RCC 7860 (cell line): ENCODE data around the gene TMEM26.

Source experiments
- DNase-seq: peaks from one replicate; pipeline ENCODE4 v3.0.0-alpha.2; 2015; ENCODE audit warnings: low spot score
- FAIRE-seq: peaks from 2 replicates; lab custom pipeline; 2012; peaks lifted over from hg19 to GRCh38; lab: Jason Lieb, UNC

TMEM26 gene

DNA sequence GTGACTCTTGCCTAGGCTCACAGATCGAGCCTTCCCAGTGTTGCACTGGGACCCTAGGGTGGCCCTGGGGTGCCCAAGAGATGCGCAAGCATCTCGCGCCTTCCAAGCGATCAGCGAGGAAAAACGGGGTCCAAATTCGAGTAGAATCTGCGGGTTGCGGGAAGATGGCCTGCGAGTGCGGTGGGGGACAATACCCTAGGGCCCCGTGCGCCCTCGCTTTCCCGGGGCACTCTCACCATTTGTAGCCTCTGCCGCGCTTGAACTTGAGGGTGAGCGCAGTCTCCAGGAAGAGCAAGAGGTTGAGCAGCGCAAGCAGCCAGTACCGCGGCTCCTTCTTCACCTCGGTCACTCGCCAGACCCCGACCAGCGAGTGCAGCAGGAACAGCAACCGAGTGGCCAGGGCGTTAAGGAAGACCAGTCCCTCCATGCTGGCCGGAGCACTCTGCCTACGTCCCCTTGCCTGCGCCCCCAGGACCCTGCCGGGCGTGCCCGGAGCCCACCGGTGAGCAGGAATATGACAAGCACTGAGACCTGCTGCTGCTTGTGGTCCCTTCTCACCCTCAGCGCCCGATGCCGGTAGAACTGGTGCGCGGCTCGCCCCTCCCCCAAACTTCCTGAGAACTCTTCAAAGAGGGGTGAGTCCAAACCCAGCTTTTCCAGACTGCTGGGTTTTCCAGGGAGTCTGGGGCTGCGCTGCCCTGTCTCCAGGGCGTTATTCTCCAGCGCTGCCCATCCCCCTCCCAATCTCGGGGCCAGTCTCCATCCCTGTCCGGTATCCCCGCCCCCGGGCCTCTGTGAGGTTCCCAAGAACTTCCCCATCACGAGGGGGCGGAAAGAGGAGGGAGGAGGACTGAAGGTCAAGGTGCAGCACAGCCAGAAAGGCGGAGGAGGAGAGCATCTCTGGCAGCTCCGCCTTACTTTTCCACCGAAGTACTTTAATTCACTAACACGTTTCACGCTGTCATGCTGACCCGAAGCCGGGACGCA, at the start of gene TMEM26:
TSS of gene TMEM26 (minus strand) at position 727 of the 987 bp plus-strand sequence. CDS start at position 427, 300 bp downstream.
- no peak for FAIRE-seq
- DNase-seq: no peak

GRCh38 chr10:61500460-61500859, 47.3 kb upstream of the TMEM26 start:
- no peak for DNase-seq
- FAIRE-seq: no peak

- no peak for DNase-seq
- no peak for FAIRE-seq
Observed at GRCh38 chr10:61492364-61492995, 39.3 kb upstream of the TMEM26 start.

- FAIRE-seq (no peak), DNase-seq (no peak)
Observed at GRCh38 chr10:61487506-61487905, 34.3 kb upstream of the TMEM26 start.

DNA sequence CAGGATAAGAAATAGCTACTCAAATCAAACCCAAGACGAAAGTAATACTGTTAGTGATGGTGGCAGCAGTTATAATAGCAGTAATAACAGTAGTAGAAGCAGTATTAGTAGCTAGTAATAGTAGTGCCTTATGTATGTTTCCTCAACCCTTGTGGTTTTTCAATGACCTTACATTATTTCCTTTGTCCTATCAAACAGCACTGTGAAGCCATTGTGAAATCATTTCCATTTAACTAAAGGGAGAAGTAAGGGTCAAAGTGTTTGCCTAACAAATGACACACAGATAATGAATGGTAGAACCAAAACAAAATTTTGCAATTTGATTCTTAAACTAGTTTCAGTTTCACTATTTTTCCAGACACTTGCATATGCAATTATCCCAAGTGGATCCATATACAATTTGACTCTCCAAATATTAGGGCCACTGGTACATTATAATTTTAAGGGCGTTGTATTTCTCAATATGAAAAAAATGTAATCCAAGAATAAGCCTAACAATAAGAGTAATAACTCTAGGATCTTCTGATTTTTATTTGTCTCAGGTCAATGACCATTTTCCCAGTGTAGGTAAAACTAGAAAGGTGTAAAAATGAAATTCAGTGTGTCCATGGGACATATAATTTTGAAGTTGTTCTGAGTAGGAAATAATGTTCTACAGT, 33.7 kb upstream of the TMEM26 start:
- FAIRE-seq: no peak
- no peak for DNase-seq

DNA sequence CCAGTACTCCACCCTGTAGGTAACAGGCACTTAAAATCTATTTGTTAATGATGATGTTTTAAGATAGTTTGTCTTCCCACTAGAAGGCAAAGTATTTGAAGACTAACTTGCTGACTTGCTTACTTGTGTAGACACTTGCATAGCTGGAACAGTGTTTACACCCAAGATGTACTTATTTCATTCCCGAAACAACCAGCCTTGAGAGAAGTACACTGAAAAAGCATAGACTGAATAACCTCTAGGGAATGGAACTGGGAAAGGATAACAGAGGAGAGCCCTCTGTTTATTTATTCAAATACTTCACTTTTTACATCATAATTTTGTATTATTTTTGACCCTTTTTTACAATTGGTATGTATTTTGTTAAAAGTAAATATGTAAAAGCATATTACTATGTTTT, 33.1 kb upstream of the TMEM26 start:
- FAIRE-seq: no peak
- DNase-seq: no peak

DNA sequence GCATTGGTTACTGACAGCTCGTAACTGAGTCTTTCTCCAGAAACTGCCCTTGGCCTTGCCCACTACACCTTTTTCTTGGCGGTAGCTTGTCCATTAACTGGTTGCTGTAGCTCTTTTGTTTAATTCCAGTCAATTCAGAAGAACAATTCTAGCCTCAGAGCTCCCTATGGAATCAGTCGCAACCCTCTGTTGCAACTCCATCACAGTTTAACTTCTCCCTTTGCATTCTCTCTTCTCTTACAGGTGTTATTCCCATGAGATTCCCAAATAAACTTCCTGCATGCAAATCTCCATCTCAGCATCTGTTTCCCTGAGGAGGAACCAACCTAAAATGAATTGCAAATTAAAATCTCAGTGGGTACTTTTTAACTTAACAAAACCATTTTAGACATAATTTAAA, 28.4 kb upstream of the TMEM26 start:
- DNase-seq (no peak), FAIRE-seq (no peak)

- no peak for FAIRE-seq
- DNase-seq: no peak
Observed at GRCh38 chr10:61480208-61480607, 27.0 kb upstream of the TMEM26 start.

DNA sequence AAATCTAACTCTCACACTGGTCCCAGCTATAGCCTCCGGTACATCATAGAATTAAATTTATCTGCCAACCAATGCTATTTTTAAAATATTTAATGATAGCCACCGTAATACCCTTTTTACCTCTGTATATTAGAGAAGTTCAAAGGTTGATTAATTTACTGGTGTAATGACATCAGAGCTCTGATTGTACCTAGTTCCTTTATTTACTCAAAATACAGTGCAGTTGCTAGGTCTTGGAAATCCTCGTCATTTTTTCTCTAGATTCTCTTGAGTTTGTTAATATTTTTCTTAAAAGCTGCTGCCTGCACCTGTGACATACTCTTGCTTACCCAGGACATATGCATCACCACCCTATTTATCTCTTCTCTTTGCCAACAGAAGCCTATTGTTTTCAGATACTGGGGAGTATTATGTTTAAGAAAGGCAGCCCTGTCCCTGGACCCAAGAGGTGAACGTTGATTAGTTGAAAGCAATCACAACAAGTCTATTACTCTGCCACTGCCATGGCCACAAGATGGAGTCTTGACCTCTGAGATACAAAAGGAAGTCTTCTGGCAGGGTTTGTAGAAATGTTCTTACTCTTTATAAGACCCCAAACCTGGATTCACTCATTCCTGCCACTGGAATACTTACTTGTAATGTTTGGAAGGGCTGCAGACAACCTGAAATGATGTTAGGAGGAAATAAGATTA, 25.6 kb upstream of the TMEM26 start:
- no peak for FAIRE-seq

GRCh38 chr10:61477451-61477850, 24.3 kb upstream of the TMEM26 start:
- FAIRE-seq (no peak), DNase-seq (no peak)

More for the DNA sequence above, 25.6 kb upstream of the TMEM26 start:
- no peak for DNase-seq

- no peak for DNase-seq
Observed at GRCh38 chr10:61476529-61476928, 23.3 kb upstream of the TMEM26 start.

DNA sequence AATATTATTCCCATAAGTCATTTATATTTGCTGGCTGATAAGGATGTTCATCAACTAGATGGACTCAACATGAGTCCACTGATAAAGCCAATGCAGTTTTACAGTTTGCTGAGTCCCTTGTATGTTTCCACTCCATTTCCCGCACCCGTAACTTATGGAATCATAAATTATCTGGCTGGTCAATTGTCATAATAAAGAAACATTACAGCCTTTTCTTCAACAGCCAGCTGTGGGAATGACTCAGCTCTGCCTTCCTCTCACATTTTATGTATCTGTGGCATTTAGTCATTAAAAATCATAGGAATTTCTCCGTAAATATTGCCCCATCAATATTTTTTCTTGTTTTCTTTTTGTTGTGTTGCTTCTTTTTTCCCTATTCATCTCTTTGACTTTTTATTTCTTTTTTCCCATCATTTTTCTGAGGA, 22.3 kb upstream of the TMEM26 start:
- no peak for FAIRE-seq
- no peak for DNase-seq

More at GRCh38 chr10:61476529-61476928, 23.3 kb upstream of the TMEM26 start:
- FAIRE-seq: no peak

DNA sequence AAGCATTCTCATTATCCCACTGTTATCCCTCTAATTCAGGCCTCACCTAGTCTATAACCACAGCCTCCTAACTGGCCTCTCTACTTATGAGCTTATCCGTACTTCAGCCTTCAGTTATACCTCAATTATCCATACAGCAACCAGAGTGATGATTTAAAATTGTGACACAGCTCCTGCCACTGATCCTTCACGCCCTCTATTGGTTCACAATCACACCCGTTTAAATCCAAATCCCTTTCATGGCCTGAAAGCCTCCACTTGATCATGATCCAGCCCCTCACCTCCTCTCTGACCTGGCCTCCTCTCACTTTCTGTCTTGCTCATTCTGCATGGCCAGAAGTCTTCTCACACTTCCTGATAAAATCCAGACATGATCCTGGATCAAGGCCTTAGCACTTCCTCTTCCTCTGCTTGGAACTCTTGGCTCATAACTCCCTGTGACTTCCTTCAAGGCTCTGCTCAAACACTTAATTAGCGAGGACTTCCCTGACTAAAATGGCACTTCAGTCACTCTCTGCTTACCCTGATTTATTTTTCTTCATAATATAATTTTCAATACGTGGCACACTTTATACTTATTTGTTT, 19.0 kb upstream of the TMEM26 start:
- no peak for DNase-seq
- FAIRE-seq: no peak

- no peak for DNase-seq
- no peak for FAIRE-seq
Observed at GRCh38 chr10:61471491-61471890, 18.3 kb upstream of the TMEM26 start.

DNA sequence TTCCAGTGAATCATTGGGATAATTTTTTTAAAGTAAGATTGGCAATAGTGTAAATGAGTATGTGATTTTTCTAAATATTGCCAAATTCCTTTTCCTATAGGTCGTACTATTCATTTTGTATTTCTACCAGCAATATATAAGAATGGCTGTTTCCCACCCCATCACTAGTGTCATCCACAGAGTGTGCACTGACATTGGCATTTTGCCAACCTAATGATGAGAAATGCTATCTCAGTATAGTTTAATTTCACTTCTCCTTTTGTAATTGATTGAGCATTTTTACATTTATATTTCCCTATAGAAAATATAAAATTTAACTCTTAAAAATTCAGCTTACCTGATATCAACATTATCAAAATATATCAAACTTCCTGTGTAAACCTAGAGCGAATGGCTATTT, 17.6 kb upstream of the TMEM26 start:
- FAIRE-seq: no peak
- no peak for DNase-seq

DNA sequence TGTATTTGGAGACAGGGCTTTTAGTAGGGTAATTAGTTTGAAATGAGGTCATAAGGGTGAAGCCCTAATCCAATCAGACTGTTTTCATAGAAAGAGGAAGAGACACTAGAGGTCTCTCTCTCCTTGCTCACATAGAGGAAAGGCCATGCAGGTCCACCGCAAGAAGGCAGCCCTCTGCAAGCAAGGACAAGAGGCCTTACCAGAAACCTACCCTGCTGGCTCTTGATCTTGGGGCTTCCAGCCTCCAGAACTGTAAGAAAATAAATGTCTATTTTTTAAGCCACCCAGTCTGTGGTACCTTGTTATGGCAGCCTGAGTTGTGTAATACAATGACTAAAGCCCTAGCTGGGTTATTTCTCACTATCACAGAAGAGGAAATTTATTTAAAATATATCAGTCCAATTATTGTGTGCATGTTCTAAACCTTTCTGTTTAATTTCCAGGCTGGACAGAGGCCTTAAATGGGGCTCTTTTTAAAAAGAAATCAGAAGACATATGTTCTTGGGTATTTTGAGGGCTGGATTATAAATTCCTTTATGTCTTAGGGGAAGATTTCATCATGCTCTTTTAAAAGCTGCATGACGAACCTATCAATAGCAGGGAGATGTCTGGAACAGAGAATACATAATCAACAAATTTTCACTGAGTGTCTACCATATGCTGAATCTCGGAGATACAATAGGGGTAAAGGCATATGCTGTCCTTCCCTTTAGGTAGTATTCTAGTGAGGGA, 12.9 kb upstream of the TMEM26 start:
- FAIRE-seq (no peak), DNase-seq (no peak)

DNA sequence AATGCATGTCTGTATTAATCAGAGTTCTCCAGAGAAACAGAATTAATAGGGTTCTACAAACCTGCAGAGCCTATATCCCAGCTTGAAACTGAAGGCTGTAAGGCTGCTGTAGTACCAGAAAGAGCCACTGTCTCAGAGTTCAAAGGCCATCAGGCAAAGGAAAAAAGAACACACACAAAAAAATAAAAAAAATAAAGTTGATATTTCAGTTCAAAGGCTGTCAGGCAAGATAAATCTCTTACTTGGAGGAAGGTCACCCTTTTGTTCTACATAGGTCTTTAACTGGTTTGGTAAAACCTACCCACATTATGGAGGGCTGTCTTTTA, 12.0 kb upstream of the TMEM26 start:
- no peak for FAIRE-seq
- DNase-seq: no peak

DNA sequence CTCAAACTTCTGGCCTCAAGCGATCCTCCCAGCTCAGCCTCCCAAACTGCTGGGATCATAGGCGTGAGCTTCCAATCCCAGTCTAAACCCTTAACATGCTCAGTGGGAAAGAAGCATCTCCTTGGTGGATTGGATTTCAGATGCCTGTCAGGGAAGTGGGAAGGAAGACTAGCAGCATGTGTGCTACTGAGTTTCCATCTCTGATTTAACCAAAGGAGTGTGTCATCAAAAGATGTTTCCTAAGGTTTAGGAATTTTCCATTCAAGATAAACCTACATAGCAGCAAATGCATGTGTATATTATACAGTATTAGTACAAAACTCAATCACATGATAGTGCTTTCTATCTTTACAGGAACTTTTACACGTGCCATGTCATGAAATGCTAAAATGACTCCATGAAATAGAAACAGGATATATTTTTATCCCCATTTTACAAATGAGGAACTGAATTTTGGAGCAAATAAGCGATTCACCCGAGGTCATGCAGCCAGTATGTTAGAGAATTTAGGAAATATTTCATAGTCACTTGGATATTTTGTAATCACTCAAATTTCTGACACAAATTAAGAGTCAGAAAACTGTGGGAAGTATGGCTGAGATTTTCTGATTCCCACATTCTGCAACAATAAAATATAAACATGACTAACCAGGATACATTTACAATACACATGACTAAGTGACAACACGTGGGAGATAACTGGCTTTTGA, 11.4 kb upstream of the TMEM26 start:
- FAIRE-seq (no peak), DNase-seq (no peak)
